Stimulated activated naive CD8-positive, alpha-beta T cell treated with anti-CD3 and anti-CD28 coated beads, Interleukin-15, Interleukin-2, amounts not matched to agents 100 ng/mL and 50 ng/mL, for 24 hours (primary cell): ENCODE results near the gene APLP2.
"Not testable (repeated sequence)": the region's sequence is repeated elsewhere in the genome, so short reads cannot be mapped to it uniquely, and the experiment has no call there.

ENCODE experiments used
- H3K27ac Mint-ChIP-seq: one replicate; pipeline ENCODE4 v1.8.0; 2021; ENCODE audit warnings: mild to moderate bottlenecking, mixed read lengths
- H3K27me3 Mint-ChIP-seq: one replicate; pipeline ENCODE4 v1.8.0; 2021; ENCODE audit warnings: mixed read lengths
- H3K36me3 Mint-ChIP-seq: one replicate; pipeline ENCODE4 v1.8.0; 2021; ENCODE audit warnings: low read depth, mixed read lengths
- H3K4me1 Mint-ChIP-seq: one replicate; pipeline ENCODE4 v1.8.0; 2021; ENCODE audit warnings: low read depth, mixed read lengths
- H3K4me3 Mint-ChIP-seq: one replicate; pipeline ENCODE4 v1.8.0; 2021; ENCODE audit warnings: mild to moderate bottlenecking, mixed read lengths
- H3K9me3 Mint-ChIP-seq: one replicate; pipeline ENCODE4 v1.8.0; 2021; ENCODE audit warnings: mixed read lengths

Gene APLP2

GRCh38 chr11:130181295-130182272 is 111.9 kb downstream of the APLP2 start:
- peaks cover 9% of the 10 kb centered on the region for H3K27me3 Mint-ChIP-seq
- H3K9me3 Mint-ChIP-seq: no peaks in the 10 kb centered on the region
- peaks cover 13% of the 10 kb centered on the region for H3K4me1 Mint-ChIP-seq
- H3K36me3 Mint-ChIP-seq: no peaks in the 10 kb centered on the region
- no peak overlapping the region for H3K27ac Mint-ChIP-seq
- no peak overlapping the region for H3K4me3 Mint-ChIP-seq

GRCh38 chr11:130183878-130184610 is 114.3 kb downstream of the APLP2 start:
- H3K4me1 Mint-ChIP-seq: peaks cover 13% of the 10 kb centered on the region
- H3K4me3 Mint-ChIP-seq: no peak overlapping the region
- H3K36me3 Mint-ChIP-seq: no peaks in the 10 kb centered on the region
- no peaks in the 10 kb centered on the region for H3K9me3 Mint-ChIP-seq
- H3K27me3 Mint-ChIP-seq: peaks cover 9% of the 10 kb centered on the region
- no peak overlapping the region for H3K27ac Mint-ChIP-seq

GRCh38 chr11:130187096-130187495 is 117.4 kb downstream of the APLP2 start:
- no peaks in the 10 kb centered on the region for H3K36me3 Mint-ChIP-seq
- H3K9me3 Mint-ChIP-seq: no peaks in the 10 kb centered on the region
- peaks cover 9% of the 10 kb centered on the region for H3K27me3 Mint-ChIP-seq
- H3K4me1 Mint-ChIP-seq: no peaks in the 10 kb centered on the region
- H3K4me3 Mint-ChIP-seq: no peak overlapping the region
- no peak overlapping the region for H3K27ac Mint-ChIP-seq

GRCh38 chr11:130188047-130188446 is 118.4 kb downstream of the APLP2 start:
- Mint-ChIP-seq H3K4me3 (no peak overlapping the region), H3K9me3 (no peaks in the 10 kb centered on the region), H3K4me1 (no peaks in the 10 kb centered on the region), H3K27me3 (peaks cover 9% of the 10 kb centered on the region), H3K36me3 (no peaks in the 10 kb centered on the region), H3K27ac (no peak overlapping the region)

- no peaks in the 10 kb centered on the region for H3K36me3 Mint-ChIP-seq
- no peak overlapping the region for H3K4me3 Mint-ChIP-seq
These were observed 119.1 kb downstream of the APLP2 start for GRCh38 chr11:130188585-130189347.

GRCh38 chr11:130189492-130190210 is 120.0 kb downstream of the APLP2 start:
- Mint-ChIP-seq H3K4me3 (no peak overlapping the region), H3K27me3 (peaks cover 5% of the 10 kb centered on the region), H3K27ac (no peak overlapping the region), H3K4me1 (no peaks in the 10 kb centered on the region), H3K36me3 (no peaks in the 10 kb centered on the region), H3K9me3 (no peaks in the 10 kb centered on the region)

More at GRCh38 chr11:130188585-130189347, 119.1 kb downstream of the APLP2 start:
- Mint-ChIP-seq H3K4me1 (no peaks in the 10 kb centered on the region), H3K9me3 (no peaks in the 10 kb centered on the region), H3K27ac (no peak overlapping the region), H3K27me3 (peaks cover 9% of the 10 kb centered on the region)

- Mint-ChIP-seq H3K36me3 (no peaks in the 10 kb centered on the region), H3K9me3 (no peaks in the 10 kb centered on the region), H3K27ac (no peak overlapping the region), H3K27me3 (no peaks in the 10 kb centered on the region), H3K4me3 (no peak overlapping the region), H3K4me1 (no peaks in the 10 kb centered on the region)
These were observed 120.7 kb downstream of the APLP2 start for GRCh38 chr11:130190371-130190881.

GRCh38 chr11:130191896-130192295 is 122.2 kb downstream of the APLP2 start:
- Mint-ChIP-seq H3K4me3 (no peak overlapping the region), H3K36me3 (no peaks in the 10 kb centered on the region), H3K27ac (no peak overlapping the region), H3K9me3 (no peaks in the 10 kb centered on the region), H3K27me3 (no peaks in the 10 kb centered on the region), H3K4me1 (no peaks in the 10 kb centered on the region)

GRCh38 chr11:130192845-130193267 is 123.2 kb downstream of the APLP2 start:
- Mint-ChIP-seq H3K4me1 (no peaks in the 10 kb centered on the region), H3K27me3 (no peaks in the 10 kb centered on the region), H3K27ac (no peak overlapping the region), H3K9me3 (no peaks in the 10 kb centered on the region), H3K36me3 (no peaks in the 10 kb centered on the region), H3K4me3 (no peak overlapping the region)

- not testable (repeated sequence) for H3K9me3 Mint-ChIP-seq, H3K36me3 Mint-ChIP-seq, H3K27ac Mint-ChIP-seq, H3K27me3 Mint-ChIP-seq, H3K4me1 Mint-ChIP-seq, H3K4me3 Mint-ChIP-seq
These were observed 123.9 kb downstream of the APLP2 start for GRCh38 chr11:130193551-130193950.
